ENCODE data around the gene TRIM47.

The TRIM47 gene

DNA sequence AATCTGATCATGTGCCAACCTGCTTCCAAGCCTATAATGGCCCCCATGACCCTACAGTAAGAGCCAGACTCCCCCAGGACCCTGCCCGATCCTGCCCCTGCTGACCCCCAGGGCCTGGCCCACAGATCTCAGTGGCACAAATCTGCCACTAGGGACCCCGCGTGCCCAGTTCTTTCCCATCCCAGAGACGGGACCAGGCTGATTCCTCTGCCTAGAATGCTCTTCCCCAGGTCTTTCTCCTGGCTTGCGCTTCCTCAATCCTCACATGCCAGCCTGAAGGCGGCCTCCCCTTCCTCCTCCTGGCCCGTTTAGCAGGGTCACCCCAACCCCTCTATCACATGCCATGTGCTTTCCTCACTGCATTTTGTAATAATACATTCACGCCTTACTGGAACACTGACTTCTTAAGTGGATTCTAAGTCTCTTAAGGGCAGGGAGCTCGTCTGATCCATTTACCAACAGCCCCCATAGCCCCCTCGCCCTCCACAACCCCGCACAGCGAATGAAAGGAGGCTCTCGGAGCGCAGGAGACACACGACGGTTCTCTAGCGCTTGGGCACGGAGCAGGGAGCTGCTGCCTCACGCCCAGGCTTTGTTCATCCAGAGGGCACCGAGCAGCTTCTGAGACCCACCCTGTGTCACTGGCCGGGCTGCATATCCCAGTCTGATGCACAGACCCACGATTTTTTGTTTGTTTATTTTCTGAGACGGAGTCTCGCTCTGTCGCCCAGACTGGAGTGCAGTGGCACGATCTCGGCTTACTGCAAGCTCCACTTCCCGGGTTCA, 17.2 kb upstream of the TRIM47 start:
- peaks cover 5% of the 10 kb centered on the region for H3K4me1 ChIP-seq (ENCODE audit: control insufficient read depth, low read depth, low read length)
- WGBS (ENCODE audit: extremely low coverage, insufficient coverage, low lambda C conversion rate): no CpG with 5 or more reads among the region's 28 CpGs

DNA sequence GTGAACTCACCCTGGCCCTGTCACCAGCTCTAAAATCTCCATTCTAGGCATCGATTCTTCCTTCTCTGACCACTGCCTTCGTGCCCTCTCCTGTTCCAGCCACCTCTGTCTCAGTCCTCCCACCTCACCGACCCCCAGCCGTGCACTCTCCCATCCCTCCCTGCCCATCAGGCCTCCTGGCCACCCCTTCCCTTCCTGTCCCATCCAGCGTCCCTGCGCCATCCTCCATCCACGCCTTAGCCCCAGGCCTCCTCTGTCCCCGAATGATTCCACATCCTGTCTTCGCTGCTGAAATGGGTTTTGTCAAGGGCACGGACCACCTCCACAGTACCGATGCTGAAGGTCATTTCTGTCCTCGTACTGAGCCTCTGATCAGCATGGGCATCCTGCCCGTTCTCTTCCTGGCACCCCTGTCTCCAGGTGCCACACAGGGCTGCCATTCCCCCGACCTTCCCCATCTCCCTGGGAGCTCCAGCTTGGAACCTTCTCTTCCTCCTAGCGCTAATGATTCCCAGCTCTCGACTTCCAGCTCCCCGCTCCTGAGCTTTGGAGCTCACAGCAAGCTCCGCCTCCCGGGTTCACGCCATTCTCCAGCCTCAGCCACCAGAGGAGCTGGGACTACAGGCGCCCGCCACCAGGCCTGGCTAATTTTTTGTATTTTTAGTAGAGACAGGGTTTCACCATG, 15.8 kb upstream of the TRIM47 start:
- Histone ChIP-seq H3K18ac (ENCODE audit: low read length) (no peak overlapping the region), H3K9ac (ENCODE audit: low read length) (peak overlapping the region; percentile 4), H3K36me3 (ENCODE audit: control insufficient read depth, insufficient read depth, low read length) (peaks cover 3% of the 10 kb centered on the region), H2AK5ac (ENCODE audit: low read length) (no peak overlapping the region), H3K4me2 (ENCODE audit: low read length) (no peak overlapping the region), H3K27me3 (ENCODE audit: insufficient read depth, low read length, poor library complexity) (no peaks in the 10 kb centered on the region), H3K79me1 (ENCODE audit: low read length) (peaks cover 14% of the 10 kb centered on the region), H2BK120ac (ENCODE audit: low read depth, low read length) (no peak overlapping the region), H3K79me2 (ENCODE audit: control insufficient read depth, insufficient read depth, low read length) (peaks cover 18% of the 10 kb centered on the region), H3K4me3 (ENCODE audit: low read length) (no peak overlapping the region), H2BK15ac (replicated peaks; ENCODE audit: low read depth) (no peak overlapping the region), H2BK5ac (ENCODE audit: low read length) (no peak overlapping the region), H3K27ac (ENCODE audit: low read depth, low read length) (no peak overlapping the region), H4K5ac (ENCODE audit: low read length) (no peak overlapping the region), H3K56ac (ENCODE audit: low read length) (peak overlapping the region; percentile 52), H4K8ac (ENCODE audit: low read depth, low read length) (no peak overlapping the region), H3K23ac (ENCODE audit: low read length) (no peak overlapping the region), H3K4ac (ENCODE audit: low read depth, low read length) (no peak overlapping the region), H3K4me1 (ENCODE audit: control insufficient read depth, low read depth, low read length) (peaks cover 5% of the 10 kb centered on the region)
- peak; percentile 51 for DNase-seq
- WGBS (ENCODE audit: extremely low coverage, insufficient coverage, low lambda C conversion rate): no CpG with 5 or more reads among the region's 22 CpGs

More for the DNA sequence above, 17.2 kb upstream of the TRIM47 start:
- Histone ChIP-seq H3K56ac (ENCODE audit: low read length) (peak overlapping the region; percentile 86), H2AK5ac (ENCODE audit: low read length) (peak overlapping the region; percentile 83), H2BK120ac (ENCODE audit: low read depth, low read length) (no peak overlapping the region), H3K18ac (ENCODE audit: low read length) (peak overlapping the region; percentile 39), H4K8ac (ENCODE audit: low read depth, low read length) (no peak overlapping the region), H3K4me2 (ENCODE audit: low read length) (peak overlapping the region; percentile 89), H3K27ac (ENCODE audit: low read depth, low read length) (no peak overlapping the region), H3K27me3 (ENCODE audit: insufficient read depth, low read length, poor library complexity) (no peaks in the 10 kb centered on the region), H3K9ac (ENCODE audit: low read length) (peak overlapping the region; percentile 76), H2BK15ac (replicated peaks; ENCODE audit: low read depth) (no peak overlapping the region), H3K36me3 (ENCODE audit: control insufficient read depth, insufficient read depth, low read length) (peaks cover 8% of the 10 kb centered on the region), H3K23ac (ENCODE audit: low read length) (no peak overlapping the region), H4K5ac (ENCODE audit: low read length) (no peak overlapping the region), H2BK5ac (ENCODE audit: low read length) (no peak overlapping the region), H3K79me1 (ENCODE audit: low read length) (peaks cover 14% of the 10 kb centered on the region), H3K79me2 (ENCODE audit: control insufficient read depth, insufficient read depth, low read length) (peaks cover 18% of the 10 kb centered on the region), H3K4ac (ENCODE audit: low read depth, low read length) (no peak overlapping the region), H3K4me3 (ENCODE audit: low read length) (peak overlapping the region; percentile 51)
- DNase-seq: peak; percentile 85

DNA sequence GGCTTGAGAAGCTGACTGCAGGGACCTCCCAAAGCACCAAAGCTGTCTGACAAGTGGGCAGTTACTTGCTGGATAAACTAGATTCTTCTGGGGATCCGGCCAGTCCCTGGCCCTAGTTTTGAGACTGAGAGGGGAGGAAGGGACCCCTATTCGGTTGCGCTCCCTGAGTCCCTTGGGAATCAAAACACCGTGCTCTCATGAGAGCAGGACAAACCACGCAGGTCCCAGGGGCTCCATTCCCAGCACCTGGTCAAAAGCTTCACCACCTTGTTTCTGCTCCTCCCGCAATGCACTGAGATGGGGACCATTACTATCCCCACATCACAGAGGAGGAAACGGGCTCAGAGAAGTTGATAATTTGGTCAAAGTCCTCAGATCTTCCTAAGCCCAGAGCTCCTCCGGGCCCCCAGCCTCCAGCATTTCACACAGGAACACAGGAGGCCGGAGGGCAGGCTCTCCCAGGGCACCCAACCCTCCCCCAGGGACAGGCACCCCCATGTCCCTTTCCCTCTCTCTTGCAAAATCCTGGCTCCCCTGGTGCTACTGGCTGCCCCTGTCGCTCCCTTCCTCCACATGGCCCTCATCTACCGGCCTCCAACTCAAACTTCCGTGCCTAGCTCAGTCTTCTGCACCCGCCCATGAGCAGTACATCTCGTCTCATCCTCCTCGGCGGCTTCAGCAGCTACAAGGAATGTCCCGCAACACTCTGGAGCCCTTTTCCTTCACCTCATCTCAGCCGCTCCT, 15.1 kb upstream of the TRIM47 start:
- H2BK15ac ChIP-seq (replicated peaks; ENCODE audit: low read depth): no peak overlapping the region
- no peak overlapping the region for H3K4ac ChIP-seq (ENCODE audit: low read depth, low read length)
- no peak overlapping the region for H3K27ac ChIP-seq (ENCODE audit: low read depth, low read length)
- H2BK5ac ChIP-seq (ENCODE audit: low read length): no peak overlapping the region
- no peak overlapping the region for H2BK120ac ChIP-seq (ENCODE audit: low read depth, low read length)
- no peak overlapping the region for H3K4me3 ChIP-seq (ENCODE audit: low read length)
- H4K5ac ChIP-seq (ENCODE audit: low read length): no peak overlapping the region
- WGBS (ENCODE audit: extremely low coverage, insufficient coverage, low lambda C conversion rate): no CpG with 5 or more reads among the region's 18 CpGs
- H3K36me3 ChIP-seq (ENCODE audit: control insufficient read depth, insufficient read depth, low read length): peaks cover 3% of the 10 kb centered on the region
- no peak overlapping the region for H3K4me2 ChIP-seq (ENCODE audit: low read length)
- H2AK5ac ChIP-seq (ENCODE audit: low read length): no peak overlapping the region
- no peak for DNase-seq
- peaks cover 18% of the 10 kb centered on the region for H3K79me2 ChIP-seq (ENCODE audit: control insufficient read depth, insufficient read depth, low read length)
- no peak overlapping the region for H3K18ac ChIP-seq (ENCODE audit: low read length)
- H3K79me1 ChIP-seq (ENCODE audit: low read length): peaks cover 14% of the 10 kb centered on the region
- no peak overlapping the region for H4K8ac ChIP-seq (ENCODE audit: low read depth, low read length)
- H3K9ac ChIP-seq (ENCODE audit: low read length): peak overlapping the region; percentile 4
- H3K4me1 ChIP-seq (ENCODE audit: control insufficient read depth, low read depth, low read length): peaks cover 5% of the 10 kb centered on the region
- H3K56ac ChIP-seq (ENCODE audit: low read length): no peak overlapping the region
- no peak overlapping the region for H3K23ac ChIP-seq (ENCODE audit: low read length)
- H3K27me3 ChIP-seq (ENCODE audit: insufficient read depth, low read length, poor library complexity): no peaks in the 10 kb centered on the region

DNA sequence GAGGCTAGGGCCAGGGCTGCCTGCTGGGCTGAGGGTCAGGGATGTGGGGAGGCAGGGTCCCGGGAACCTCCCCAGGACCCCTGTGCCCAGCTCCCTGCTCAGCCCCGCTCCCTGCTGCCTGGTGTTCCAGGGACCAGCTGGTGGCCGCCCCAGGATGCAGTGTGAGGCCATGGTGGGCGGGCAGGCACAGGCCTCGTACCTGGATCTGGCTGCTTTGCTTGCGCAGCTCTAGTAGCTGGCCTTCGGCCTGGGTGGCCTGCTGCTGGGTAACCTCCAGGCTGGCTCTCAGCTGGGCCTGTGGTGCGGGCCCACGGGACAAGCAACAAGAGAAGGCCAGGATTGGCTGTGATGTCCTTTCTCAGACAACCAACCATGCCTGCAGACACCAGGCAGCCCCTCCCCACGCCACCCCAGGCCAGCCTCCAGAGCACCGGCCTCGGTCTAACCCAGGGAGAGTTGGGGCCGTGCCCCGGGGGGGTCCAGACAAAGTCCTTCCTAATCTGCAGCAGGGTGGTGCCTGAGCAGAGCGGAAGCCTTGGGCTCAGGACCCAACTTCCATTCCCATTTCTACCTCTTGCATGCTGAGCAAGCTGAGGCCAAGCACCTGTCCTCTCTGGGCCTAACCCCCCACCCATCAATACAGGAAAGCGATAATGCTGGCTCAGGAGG, 14.3 kb upstream of the TRIM47 start:
- H2AK5ac ChIP-seq (ENCODE audit: low read length): no peak overlapping the region
- no peak overlapping the region for H2BK15ac ChIP-seq (replicated peaks; ENCODE audit: low read depth)
- H3K27ac ChIP-seq (ENCODE audit: low read depth, low read length): no peak overlapping the region
- H3K79me1 ChIP-seq (ENCODE audit: low read length): peaks cover 14% of the 10 kb centered on the region
- H3K4me3 ChIP-seq (ENCODE audit: low read length): no peak overlapping the region
- H3K36me3 ChIP-seq (ENCODE audit: control insufficient read depth, insufficient read depth, low read length): peaks cover 3% of the 10 kb centered on the region
- peaks cover 18% of the 10 kb centered on the region for H3K79me2 ChIP-seq (ENCODE audit: control insufficient read depth, insufficient read depth, low read length)
- H2BK5ac ChIP-seq (ENCODE audit: low read length): no peak overlapping the region
- no peak overlapping the region for H3K4me2 ChIP-seq (ENCODE audit: low read length)
- H3K27me3 ChIP-seq (ENCODE audit: insufficient read depth, low read length, poor library complexity): no peaks in the 10 kb centered on the region
- H2BK120ac ChIP-seq (ENCODE audit: low read depth, low read length): no peak overlapping the region
- whole genome bisulfite sequencing (ENCODE audit: extremely low coverage, insufficient coverage, low lambda C conversion rate): no CpG with 5 or more reads among the region's 16 CpGs
- no peak overlapping the region for H4K8ac ChIP-seq (ENCODE audit: low read depth, low read length)
- no peak overlapping the region for H3K23ac ChIP-seq (ENCODE audit: low read length)
- no peak overlapping the region for H3K9ac ChIP-seq (ENCODE audit: low read length)
- peaks cover 5% of the 10 kb centered on the region for H3K4me1 ChIP-seq (ENCODE audit: control insufficient read depth, low read depth, low read length)
- H4K5ac ChIP-seq (ENCODE audit: low read length): no peak overlapping the region
- H3K56ac ChIP-seq (ENCODE audit: low read length): no peak overlapping the region
- no peak overlapping the region for H3K18ac ChIP-seq (ENCODE audit: low read length)
- H3K4ac ChIP-seq (ENCODE audit: low read depth, low read length): no peak overlapping the region
- no peak for DNase-seq

DNA sequence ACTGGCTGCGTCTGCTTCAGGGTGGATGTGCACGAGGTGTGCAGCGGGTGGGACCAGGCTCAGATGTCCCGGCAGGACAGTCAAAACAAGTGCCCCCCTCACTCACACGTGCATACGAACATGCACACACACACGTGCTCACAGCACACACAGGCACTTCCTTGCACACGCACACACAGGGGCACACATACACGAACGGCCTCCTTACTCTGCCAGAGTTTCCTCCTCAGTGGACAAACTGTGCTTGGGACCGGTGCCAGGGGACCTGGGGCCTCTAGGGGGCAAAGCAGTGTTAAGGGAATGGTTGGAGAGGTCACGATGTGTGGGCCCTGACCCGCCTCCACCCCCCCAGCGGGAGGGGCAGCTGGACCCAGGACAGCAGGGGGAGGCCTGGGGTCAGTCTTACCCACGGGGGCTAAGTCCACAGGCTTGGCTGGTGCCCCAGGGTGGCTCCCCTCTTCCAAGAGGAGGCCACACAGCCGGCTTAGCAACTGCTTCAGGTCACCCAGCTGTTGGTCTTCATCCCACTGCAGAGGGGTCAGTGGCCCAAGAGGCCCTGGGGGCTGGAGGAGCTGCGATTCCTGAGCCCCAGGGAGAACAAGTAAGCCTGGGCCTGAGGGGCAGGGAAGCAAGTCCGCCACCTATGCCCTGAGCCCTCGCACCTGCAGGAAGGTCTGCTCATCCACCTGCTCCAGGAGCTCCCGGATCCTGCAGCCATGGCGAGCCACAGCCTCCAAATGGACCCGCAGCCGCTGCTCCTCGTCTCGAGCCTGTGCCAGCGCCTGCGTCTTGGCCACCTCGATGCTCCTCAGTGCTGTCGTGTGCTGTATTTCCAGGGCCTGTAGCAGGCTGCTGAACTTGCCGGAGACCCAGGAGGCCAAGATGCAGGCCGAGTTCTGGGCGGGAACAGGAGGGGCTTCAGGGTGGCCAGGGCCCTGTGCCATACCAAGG, 13.5 kb upstream of the TRIM47 start:
- Histone ChIP-seq H4K5ac (ENCODE audit: low read length) (no peak overlapping the region), H3K27me3 (ENCODE audit: insufficient read depth, low read length, poor library complexity) (no peaks in the 10 kb centered on the region), H2BK120ac (ENCODE audit: low read depth, low read length) (no peak overlapping the region), H2AK5ac (ENCODE audit: low read length) (no peak overlapping the region), H3K36me3 (ENCODE audit: control insufficient read depth, insufficient read depth, low read length) (peaks cover 3% of the 10 kb centered on the region), H2BK15ac (replicated peaks; ENCODE audit: low read depth) (no peak overlapping the region), H2BK5ac (ENCODE audit: low read length) (no peak overlapping the region), H3K4me3 (ENCODE audit: low read length) (no peak overlapping the region), H3K4me2 (ENCODE audit: low read length) (no peak overlapping the region), H3K4me1 (ENCODE audit: control insufficient read depth, low read depth, low read length) (peaks cover 5% of the 10 kb centered on the region), H3K4ac (ENCODE audit: low read depth, low read length) (no peak overlapping the region), H3K79me1 (ENCODE audit: low read length) (peaks cover 14% of the 10 kb centered on the region), H3K79me2 (ENCODE audit: control insufficient read depth, insufficient read depth, low read length) (peaks cover 18% of the 10 kb centered on the region), H4K8ac (ENCODE audit: low read depth, low read length) (no peak overlapping the region), H3K18ac (ENCODE audit: low read length) (no peak overlapping the region), H3K56ac (ENCODE audit: low read length) (no peak overlapping the region), H3K23ac (ENCODE audit: low read length) (no peak overlapping the region), H3K9ac (ENCODE audit: low read length) (no peak overlapping the region), H3K27ac (ENCODE audit: low read depth, low read length) (no peak overlapping the region)
- WGBS (ENCODE audit: extremely low coverage, insufficient coverage, low lambda C conversion rate): no CpG with 5 or more reads among the region's 32 CpGs
- no peak for DNase-seq
